Measurements from ENCODE around the gene ACO2.

ACO2 gene

DNA sequence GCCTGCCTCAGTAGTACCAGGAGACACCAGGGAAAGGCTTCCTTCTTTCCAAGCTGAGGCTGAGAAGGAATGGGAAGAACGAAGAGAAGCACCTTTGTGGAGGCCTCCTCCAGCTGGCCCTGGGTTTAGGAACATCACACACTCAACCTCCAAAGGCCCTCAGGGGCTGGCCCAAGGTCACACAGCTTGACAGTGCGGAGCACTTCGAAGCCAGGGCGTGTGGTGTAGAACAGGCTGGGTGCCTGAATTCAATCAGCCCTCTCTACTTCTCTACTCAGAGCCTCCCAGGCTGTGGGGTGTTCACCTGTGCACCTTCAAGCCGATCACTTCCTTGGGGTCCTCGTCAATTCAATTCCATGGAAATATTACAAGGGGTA, 91.2 kb downstream of the ACO2 start:
- no peak overlapping the region for H3K4me3 ChIP-seq (ENCODE audit: low read depth, low read length)
- TF ChIP-seq, protein P1, sequence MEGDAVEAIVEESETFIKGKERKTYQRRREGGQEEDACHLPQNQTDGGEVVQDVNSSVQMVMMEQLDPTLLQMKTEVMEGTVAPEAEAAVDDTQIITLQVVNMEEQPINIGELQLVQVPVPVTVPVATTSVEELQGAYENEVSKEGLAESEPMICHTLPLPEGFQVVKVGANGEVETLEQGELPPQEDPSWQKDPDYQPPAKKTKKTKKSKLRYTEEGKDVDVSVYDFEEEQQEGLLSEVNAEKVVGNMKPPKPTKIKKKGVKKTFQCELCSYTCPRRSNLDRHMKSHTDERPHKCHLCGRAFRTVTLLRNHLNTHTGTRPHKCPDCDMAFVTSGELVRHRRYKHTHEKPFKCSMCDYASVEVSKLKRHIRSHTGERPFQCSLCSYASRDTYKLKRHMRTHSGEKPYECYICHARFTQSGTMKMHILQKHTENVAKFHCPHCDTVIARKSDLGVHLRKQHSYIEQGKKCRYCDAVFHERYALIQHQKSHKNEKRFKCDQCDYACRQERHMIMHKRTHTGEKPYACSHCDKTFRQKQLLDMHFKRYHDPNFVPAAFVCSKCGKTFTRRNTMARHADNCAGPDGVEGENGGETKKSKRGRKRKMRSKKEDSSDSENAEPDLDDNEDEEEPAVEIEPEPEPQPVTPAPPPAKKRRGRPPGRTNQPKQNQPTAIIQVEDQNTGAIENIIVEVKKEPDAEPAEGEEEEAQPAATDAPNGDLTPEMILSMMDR (IDR thresholded peaks at IDR 0.05; ENCODE audit: borderline replicate concordance, insufficient read depth, low read depth, low read length) = no peak

DNA sequence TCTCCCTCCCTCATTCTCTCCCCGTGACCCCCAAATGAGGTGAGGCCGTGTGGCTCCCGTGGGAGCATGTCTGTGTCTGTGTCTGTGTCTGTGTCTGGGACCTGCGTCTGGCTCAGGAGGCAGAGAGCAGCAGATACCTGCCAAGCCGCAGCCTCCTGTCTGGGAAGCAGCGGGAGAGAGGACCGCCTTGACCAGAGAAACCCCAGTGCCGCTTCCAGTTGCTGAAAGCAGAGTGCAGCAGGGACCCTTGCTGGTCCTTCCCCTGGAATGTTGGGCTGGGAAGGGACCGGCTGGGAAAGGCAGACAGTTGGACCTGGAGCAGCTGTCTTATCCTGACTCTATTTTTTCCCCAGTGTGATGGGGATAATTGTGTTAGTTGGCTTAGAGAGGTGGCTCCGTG, 92.4 kb downstream of the ACO2 start:
- TF ChIP-seq, protein P1 (IDR thresholded peaks at IDR 0.05; ENCODE audit: borderline replicate concordance, insufficient read depth, low read depth, low read length) = no peak
- no peak overlapping the region for H3K4me3 ChIP-seq (ENCODE audit: low read depth, low read length)

DNA sequence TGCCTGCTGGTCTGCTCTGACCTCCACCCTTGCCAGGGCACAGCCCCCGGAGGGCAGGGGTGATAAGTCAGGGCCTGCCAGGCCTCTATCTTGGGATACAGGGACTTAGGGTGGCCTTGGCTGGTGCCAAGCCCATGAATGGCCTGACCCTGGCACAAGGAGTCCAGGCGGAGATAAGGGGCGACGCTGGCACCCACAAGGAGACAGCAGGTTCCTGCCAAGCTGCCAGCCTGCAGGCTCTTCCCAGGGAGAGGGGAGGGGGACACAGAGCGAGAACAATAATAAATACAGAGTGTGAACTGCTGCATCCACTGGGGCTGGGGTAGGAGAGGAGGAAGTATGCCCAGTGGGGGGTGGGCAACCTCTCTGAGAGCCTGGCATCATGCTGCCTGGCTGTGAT, 92.9 kb downstream of the ACO2 start:
- no peak overlapping the region for H3K4me3 ChIP-seq (ENCODE audit: low read depth, low read length)
- TF ChIP-seq, protein P1 (IDR thresholded peaks at IDR 0.05; ENCODE audit: borderline replicate concordance, insufficient read depth, low read depth, low read length) = no peak

DNA sequence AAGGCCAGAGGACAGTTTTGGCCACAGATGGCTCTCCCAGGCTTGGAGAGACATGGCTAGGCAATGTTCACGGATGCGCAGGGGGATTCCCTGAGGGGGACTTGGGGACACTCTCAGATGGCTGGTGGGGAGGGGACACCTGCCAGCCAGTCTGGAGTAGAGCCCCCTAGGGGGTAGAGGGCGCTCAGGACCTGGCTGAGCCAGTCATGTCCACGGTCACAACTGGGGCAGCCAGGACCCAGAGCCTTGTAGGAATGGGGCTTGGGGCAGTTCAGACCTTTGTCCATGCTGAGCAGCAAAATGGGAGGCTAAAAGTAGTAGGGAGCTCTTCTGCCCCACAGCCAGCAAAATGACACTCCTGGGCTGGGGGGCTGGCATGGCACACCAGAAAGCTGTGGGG, 93.5 kb downstream of the ACO2 start:
- H3K4me3 ChIP-seq (ENCODE audit: low read depth, low read length) = no peak overlapping the region
- TF ChIP-seq, protein P1 (IDR thresholded peaks at IDR 0.05; ENCODE audit: borderline replicate concordance, insufficient read depth, low read depth, low read length) = no peak

DNA sequence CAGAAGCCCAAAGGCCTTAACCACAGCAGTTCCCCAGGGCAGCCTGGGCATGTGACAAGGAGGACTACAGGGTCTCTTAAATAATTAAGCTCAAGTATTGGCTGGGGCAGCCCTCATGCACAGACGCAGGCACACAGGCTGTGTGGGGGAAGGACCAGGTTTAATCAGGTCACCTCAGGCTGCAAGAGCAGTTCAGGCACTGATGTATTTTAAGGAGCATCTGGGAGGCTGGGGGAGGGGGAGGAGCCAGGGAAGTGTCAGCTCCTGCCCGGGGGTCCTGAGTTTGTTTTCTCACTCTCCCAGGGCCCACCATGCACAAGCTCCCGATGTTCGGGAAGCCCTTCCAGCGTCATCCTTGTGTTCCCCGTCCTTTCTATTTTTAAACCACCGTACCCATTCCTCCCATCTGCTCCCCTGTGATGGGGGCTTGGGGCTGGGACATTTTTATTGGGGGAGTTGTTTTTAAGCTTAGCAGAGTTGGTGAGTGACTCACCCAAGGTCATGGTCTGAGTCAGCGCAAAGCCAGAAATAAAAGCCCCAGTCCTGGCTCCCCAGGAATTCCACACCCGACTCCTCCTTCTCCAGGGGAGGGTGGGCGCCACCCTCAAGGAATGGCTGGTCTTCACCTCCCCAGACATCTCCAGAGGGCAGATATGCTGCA, 94.3 kb downstream of the ACO2 start:
- H3K4me3 ChIP-seq (ENCODE audit: low read depth, low read length) = no peak overlapping the region
- TF ChIP-seq, protein P1 (IDR thresholded peaks at IDR 0.05; ENCODE audit: borderline replicate concordance, insufficient read depth, low read depth, low read length) = no peak

DNA sequence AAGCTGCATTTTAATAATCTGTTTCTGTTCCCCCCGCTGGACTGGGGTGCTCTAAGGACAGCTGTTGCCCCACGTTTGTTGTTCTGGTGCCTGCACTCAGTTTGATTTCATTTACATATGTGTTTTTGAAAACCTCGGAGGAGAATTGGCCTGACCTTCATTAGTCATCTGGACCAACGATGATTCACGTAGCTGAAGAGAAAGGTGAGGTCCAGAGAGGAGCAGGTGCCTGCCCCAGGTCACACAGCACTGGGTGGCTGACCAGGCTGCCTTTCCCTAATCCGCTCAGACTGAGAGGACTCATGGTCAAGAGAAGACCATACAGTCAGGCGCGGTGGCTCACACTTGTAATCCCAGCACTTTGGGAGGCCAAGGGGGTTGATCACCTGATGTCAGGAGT, 95.6 kb downstream of the ACO2 start:
- TF ChIP-seq, protein P1 (IDR thresholded peaks at IDR 0.05; ENCODE audit: borderline replicate concordance, insufficient read depth, low read depth, low read length) = no peak
- H3K4me3 ChIP-seq (ENCODE audit: low read depth, low read length) = no peak overlapping the region

DNA sequence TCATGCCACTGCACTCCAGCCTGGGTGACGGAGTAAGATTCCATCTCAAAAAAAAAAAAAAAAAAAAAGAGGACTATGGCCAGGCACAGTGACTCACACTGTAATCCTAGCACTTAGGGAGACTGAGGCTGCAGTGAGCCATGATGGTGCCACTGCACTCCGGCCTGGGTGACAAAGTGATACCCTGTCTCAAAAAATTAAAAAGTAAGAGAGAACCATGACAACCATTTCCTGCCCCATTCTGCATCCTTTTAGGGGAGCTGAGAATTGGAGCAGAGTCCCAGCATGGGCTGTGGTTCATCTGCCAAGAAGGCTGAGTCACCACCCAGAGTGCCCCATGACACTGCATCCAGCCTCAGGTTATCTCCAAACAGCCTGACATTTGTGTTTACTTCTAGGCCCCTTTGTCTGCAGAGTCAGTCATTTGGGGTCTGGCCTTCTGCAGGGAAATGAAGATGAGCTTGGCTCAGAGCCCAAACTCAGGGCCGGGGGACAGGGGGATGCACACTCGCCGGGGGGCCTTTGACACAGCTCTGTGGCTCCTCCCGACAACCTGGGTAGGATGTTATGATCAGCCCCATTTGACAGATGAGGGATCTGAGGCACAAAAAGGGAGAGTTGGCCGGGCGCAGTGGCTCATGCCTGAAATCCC, 96.6 kb downstream of the ACO2 start:
- TF ChIP-seq, protein P1 (IDR thresholded peaks at IDR 0.05; ENCODE audit: borderline replicate concordance, insufficient read depth, low read depth, low read length) = no peak
- H3K4me3 ChIP-seq (ENCODE audit: low read depth, low read length) = no peak overlapping the region

Data from GM12875 (cell line).